Keratinocyte (primary cell): ENCODE results near the gene ARHGEF38.

ENCODE experiments used
- CTCF ChIP-seq, 3 experiments: IDR thresholded peaks in 1 of 3; conservative IDR thresholded peaks in 1 of 3; optimal IDR thresholded peaks in 1 of 3; 2 replicates in 2 of 3; 3 replicates in 1 of 3; pipeline versions ENCODE3 to v1.5.1; 2011; ENCODE audit warnings: low read length in 3 of 3, mild to moderate bottlenecking in 3 of 3, moderate library complexity in 2 of 3, control low read depth in 1 of 3, inconsistent platforms in 1 of 3; ENCODE audit not compliant: insufficient read depth in 2 of 3; ENCODE audit errors: extremely low read depth in 1 of 3
- EZH2 ChIP-seq: IDR thresholded peaks from one replicate; pipeline ENCODE4 v1.6.1; 2012; ENCODE audit warnings: inconsistent platforms, mild to moderate bottlenecking, low read length, moderate library complexity

- TF ChIP-seq CTCF (optimal IDR thresholded peaks at IDR 0.05 in 1 of 3, IDR thresholded peaks at IDR 0.05 in 1 of 3, conservative IDR thresholded peaks at IDR 0.05 in 1 of 3; ENCODE audit: extremely low read depth in 1 of 3, insufficient read depth in 2 of 3, low read length in 3 of 3) (no peak), EZH2 (no peak)
Observed at GRCh38 chr4:105707782-105708180, 155.4 kb downstream of the ARHGEF38 start.
